ENCODE measurements around the gene LUC7L3. TPM values are rescaled to one million over a fixed set of nuclear protein-coding genes. Genes with fewer than 3 reads are reported as not detected.
A peak's percentile ranks its signal among the peaks of the same experiment; 100 is the strongest.

LUC7L3 gene
- total and polyA plus RNA-seq, 2 of the 13 experiments (the other 11 are each of a cell fraction or from before 2014, with no cell fraction given), result 108 to 120 TPM

- TF ChIP-seq KAT7 (CRISPR knock-in tag; IDR thresholded peaks at IDR 0.05; ENCODE audit: borderline replicate concordance) (peak; percentile 98), SNAPC2 (CRISPR knock-in tag; IDR thresholded peaks at IDR 0.05) (peak; percentile 90; the same call in 1 of the 2 replicates), ATF3 (CRISPR knock-in tag; IDR thresholded peaks at IDR 0.05) (peak; percentile 86), RAD51 (IDR thresholded peaks at IDR 0.05; ENCODE audit: borderline replicate concordance) (no peak), ELK4 (CRISPR knock-in tag; IDR thresholded peaks at IDR 0.05; ENCODE audit: borderline replicate concordance) (0 out of 2 replicates have a peak, but pooled peaks have one; percentile 43), ZNF253 (CRISPR knock-in tag; IDR thresholded peaks at IDR 0.05; ENCODE audit: borderline replicate concordance) (no peak), ZC3H13 (CRISPR knock-in tag; IDR thresholded peaks at IDR 0.05) (peak; percentile 92), CENPBD1 (CRISPR knock-in tag; IDR thresholded peaks at IDR 0.05; ENCODE audit: borderline replicate concordance, low read depth) (no peak), ZNF430 (CRISPR knock-in tag; IDR thresholded peaks at IDR 0.05) (peak; percentile 99), SALL1 (CRISPR knock-in tag; IDR thresholded peaks at IDR 0.05) (peak; percentile 99), RFXANK (CRISPR knock-in tag; IDR thresholded peaks at IDR 0.05) (peak; percentile 75), RXRA (CRISPR knock-in tag; IDR thresholded peaks at IDR 0.05) (peak; percentile 98), ARNTL (CRISPR knock-in tag; IDR thresholded peaks at IDR 0.05) (peak; percentile 93), SKIL (CRISPR knock-in tag; IDR thresholded peaks at IDR 0.05; ENCODE audit: borderline replicate concordance) (peak; percentile 91; the same call in 1 of the 2 replicates), MXD1 (CRISPR knock-in tag; IDR thresholded peaks at IDR 0.05) (no peak), AGO1 (IDR thresholded peaks at IDR 0.05; ENCODE audit: low read depth, low read length, poor library complexity, severe bottlenecking) (no peak), ZNF792 (CRISPR knock-in tag; IDR thresholded peaks at IDR 0.05) (peak; percentile 88), MAFG (CRISPR knock-in tag; IDR thresholded peaks at IDR 0.05) (no peak), ZIK1 (CRISPR knock-in tag; IDR thresholded peaks at IDR 0.05; ENCODE audit: borderline replicate concordance, low read depth) (peak; percentile 49; the same call in 1 of the 2 replicates), DRAP1 (CRISPR knock-in tag; IDR thresholded peaks at IDR 0.05) (peak; percentile 94), ZNF543 (CRISPR knock-in tag; IDR thresholded peaks at IDR 0.05) (peak; percentile 84; the same call in 1 of the 2 replicates), CEBPG (CRISPR knock-in tag; IDR thresholded peaks at IDR 0.05) (peak; percentile 86), ZNF704 (CRISPR knock-in tag; IDR thresholded peaks at IDR 0.05; ENCODE audit: borderline replicate concordance) (0 out of 2 replicates have a peak, but pooled peaks have one; percentile 66), BORCS8-MEF2B (CRISPR knock-in tag; IDR thresholded peaks at IDR 0.05) (peak; percentile 90), NFATC3 (CRISPR knock-in tag; IDR thresholded peaks at IDR 0.05) (0 out of 2 replicates have a peak, but pooled peaks have one; percentile 23)
Measured at GRCh38 chr17:50684612-50685333, 34.6 kb upstream of the LUC7L3 start (continued).
